HepG2 (cell line): ENCODE data around the gene PPP2R1B. TPM values are rescaled to one million over a fixed set of nuclear protein-coding genes. Genes with fewer than 3 reads are reported as not detected.
A peak's percentile ranks its signal among the peaks of the same experiment; 100 is the strongest.

ENCODE experiments used
- ARNT2 ChIP-seq: sonication (generic); formaldehyde crosslinking; IDR thresholded peaks from 2 replicates; pipeline ENCODE4 v1.8.0; 2022; ENCODE audit warnings: mild to moderate bottlenecking, low read depth, missing genetic modification reagents, moderate library complexity
- ATRX ChIP-seq: sonication (generic); formaldehyde crosslinking; IDR thresholded peaks from 2 replicates; pipeline ENCODE4 v1.4.0; 2020; ENCODE audit warnings: missing genetic modification reagents, borderline replicate concordance
- CBX5 ChIP-seq: sonication (generic); formaldehyde crosslinking; IDR thresholded peaks from 2 replicates; pipeline ENCODE4 v1.4.0; 2020; ENCODE audit warnings: missing genetic modification reagents, borderline replicate concordance
- ELF3 ChIP-seq: IDR thresholded peaks from 2 replicates; pipeline ENCODE4 v1.6.1; 2016; ENCODE audit warnings: missing genetic modification reagents, missing compliant biosample characterization
- ETV5 ChIP-seq: IDR thresholded peaks from 2 replicates; pipeline ENCODE4 v1.6.1; 2018; ENCODE audit warnings: missing biosample characterization, missing genetic modification reagents, inconsistent platforms, borderline replicate concordance
- FOSL1 ChIP-seq: sonication (generic); formaldehyde crosslinking; IDR thresholded peaks from 2 replicates; pipeline ENCODE4 v1.9.0; 2021; ENCODE audit warnings: missing genetic modification reagents, borderline replicate concordance
- JUN ChIP-seq: sonication (generic); formaldehyde crosslinking; IDR thresholded peaks from 2 replicates; pipeline ENCODE4 v1.4.0; 2020; ENCODE audit warnings: mild to moderate bottlenecking, missing genetic modification reagents
- PCBP1 ChIP-seq: fragments of 200-400 bp; formaldehyde crosslinking; IDR thresholded peaks from 2 replicates; pipeline ENCODE4 v1.6.1; 2017; ENCODE audit warnings: mild to moderate bottlenecking, low read depth, low read length, borderline replicate concordance
- PHF5A ChIP-seq: IDR thresholded peaks from one replicate; pipeline ENCODE4 v1.6.1; 2018; ENCODE audit warnings: low read depth, missing genetic modification reagents; ENCODE audit not compliant: unreplicated experiment
- RELA ChIP-seq: sonication (generic); formaldehyde crosslinking; IDR thresholded peaks from 2 replicates; pipeline ENCODE4 v1.4.0; 2020; ENCODE audit warnings: missing genetic modification reagents
- SP2 ChIP-seq: sonication (generic); formaldehyde crosslinking; IDR thresholded peaks from 2 replicates; pipeline ENCODE4 v1.5.1; 2020; ENCODE audit warnings: mild to moderate bottlenecking, missing genetic modification reagents
- TAF15 ChIP-seq: fragments of 200-400 bp; formaldehyde crosslinking; IDR thresholded peaks from one replicate; pipeline ENCODE4 v1.6.1; 2018; ENCODE audit warnings: mild to moderate bottlenecking, low read depth, low read length; ENCODE audit not compliant: poor library complexity, severe bottlenecking
- ZMYM3 ChIP-seq: sonication (generic); formaldehyde crosslinking; IDR thresholded peaks from 2 replicates; pipeline ENCODE4 v1.5.1; 2020; ENCODE audit warnings: mild to moderate bottlenecking, missing genetic modification reagents
- ZNF12 ChIP-seq: sonication (generic); formaldehyde crosslinking; IDR thresholded peaks from 2 replicates; pipeline ENCODE4 v1.5.0; 2020; ENCODE audit warnings: missing genetic modification reagents
- ZNF567 ChIP-seq: sonication (generic); formaldehyde crosslinking; IDR thresholded peaks from 2 replicates; pipeline ENCODE4 v1.8.1; 2023; ENCODE audit warnings: mild to moderate bottlenecking, missing genetic modification reagents, borderline replicate concordance
- ZNF598 ChIP-seq: sonication (generic); formaldehyde crosslinking; IDR thresholded peaks from 2 replicates; pipeline ENCODE4 v1.5.1; 2020; ENCODE audit warnings: mild to moderate bottlenecking, missing genetic modification reagents, borderline replicate concordance
- polyA plus RNA-seq, 8 experiments: library from polyadenylated mRNA; depleted of rRNA in 3 of 8; stranded (reverse) in 7 of 8; unstranded in 1 of 8; fragments of >200 nt; fragmentation: Illumina TruSeq in 4 of 8; extraction: Trizol in 4 of 8; gene quantifications; 2 replicates each; pipeline versions ENCODE4 v1.2.1 to v1.2.3, GENCODE V29; 2011 to 2016; ENCODE audit warnings: low read depth in 4 of 8, missing spikeins in 1 of 8, mixed read lengths in 1 of 8; ENCODE audit not compliant: insufficient read depth in 1 of 8
- total RNA-seq, 5 experiments: library from RNA; depleted of rRNA; stranded (reverse); fragments of >200 nt; fragmentation: Illumina TruSeq; extraction: Trizol; gene quantifications; 2 replicates each; pipeline ENCODE4 v1.2.3, GENCODE V29; 2016; ENCODE audit warnings: low read depth in 1 of 5
- TF ChIP-seq, protein P1 (sequence below): IDR thresholded peaks from 2 replicates; pipeline ENCODE4 v1.6.1; 2016; ENCODE audit warnings: low read depth
- TF ChIP-seq, protein P2 (sequence below): IDR thresholded peaks from 2 replicates; pipeline ENCODE4 v1.6.1; 2016; ENCODE audit warnings: control low read depth
- TF ChIP-seq, protein P3 (sequence below): sonication (generic); formaldehyde crosslinking; IDR thresholded peaks from 2 replicates; pipeline ENCODE4 v1.4.0; 2020; ENCODE audit warnings: missing genetic modification reagents, borderline replicate concordance
- TF ChIP-seq, protein P4 (sequence below): sonication (generic); formaldehyde crosslinking; IDR thresholded peaks from 2 replicates; pipeline ENCODE4 v1.5.1; 2020; ENCODE audit warnings: missing genetic modification reagents, mild to moderate bottlenecking, borderline replicate concordance
- TF ChIP-seq, protein P5 (sequence below): sonication (generic); formaldehyde crosslinking; IDR thresholded peaks from 2 replicates; pipeline ENCODE4 v1.4.0; 2020; ENCODE audit warnings: missing genetic modification reagents, mild to moderate bottlenecking, borderline replicate concordance

Gene PPP2R1B
- total and polyA plus RNA-seq, 2 of the 13 experiments (the other 11 are each of a cell fraction or from before 2014, with no cell fraction given): 22.1 to 56.8 TPM

DNA sequence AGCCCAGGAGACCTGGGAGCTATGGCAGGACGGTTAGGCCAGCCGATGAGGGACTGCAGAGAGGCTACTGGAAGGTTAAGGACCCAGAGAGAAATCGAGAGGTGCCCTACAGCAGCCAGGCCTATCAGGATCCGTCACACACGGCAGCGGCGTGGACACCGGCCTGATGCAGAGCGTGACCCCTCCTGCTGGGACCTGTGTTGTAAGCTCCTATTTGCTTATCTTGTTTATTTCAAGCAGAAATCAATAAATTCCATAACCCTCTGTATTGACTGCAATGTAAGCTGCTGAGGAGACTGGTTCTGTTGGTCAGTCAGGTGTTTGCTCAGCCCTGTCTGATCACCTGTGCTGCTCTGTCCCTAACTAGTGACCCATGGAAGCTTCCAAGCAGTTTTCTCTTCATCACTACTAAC, 39.9 kb downstream of the PPP2R1B start (continued):
- TF ChIP-seq, protein P1, sequence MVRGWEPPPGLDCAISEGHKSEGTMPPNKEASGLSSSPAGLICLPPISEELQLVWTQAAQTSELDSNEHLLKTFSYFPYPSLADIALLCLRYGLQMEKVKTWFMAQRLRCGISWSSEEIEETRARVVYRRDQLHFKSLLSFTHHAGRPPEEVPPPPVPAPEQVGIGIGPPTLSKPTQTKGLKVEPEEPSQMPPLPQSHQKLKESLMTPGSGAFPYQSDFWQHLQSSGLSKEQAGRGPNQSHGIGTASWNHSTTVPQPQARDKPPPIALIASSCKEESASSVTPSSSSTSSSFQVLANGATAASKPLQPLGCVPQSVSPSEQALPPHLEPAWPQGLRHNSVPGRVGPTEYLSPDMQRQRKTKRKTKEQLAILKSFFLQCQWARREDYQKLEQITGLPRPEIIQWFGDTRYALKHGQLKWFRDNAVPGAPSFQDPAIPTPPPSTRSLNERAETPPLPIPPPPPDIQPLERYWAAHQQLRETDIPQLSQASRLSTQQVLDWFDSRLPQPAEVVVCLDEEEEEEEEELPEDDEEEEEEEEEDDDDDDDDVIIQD (CRISPR knock-in tag): peak; percentile 72; the same call in 1 of the 2 replicates
- TF ChIP-seq ATRX (CRISPR knock-in tag) (no peak), FOSL1 (CRISPR knock-in tag) (no peak), PHF5A (peak; percentile 61), ELF3 (CRISPR knock-in tag) (peak; percentile 17; the same call in 1 of the 2 replicates), CBX5 (CRISPR knock-in tag) (no peak), JUN (0 out of 2 replicates have a peak, but pooled peaks have one; percentile 24), ZNF598 (no peak), ZMYM3 (CRISPR knock-in tag) (peak; percentile 58; the same call in 1 of the 2 replicates), RELA (no peak), ZNF12 (no peak), TAF15 (no peak), ARNT2 (CRISPR knock-in tag) (no peak), ZNF567 (CRISPR knock-in tag) (no peak), SP2 (CRISPR knock-in tag) (no peak), PCBP1 (no peak), ETV5 (CRISPR knock-in tag) (no peak)
- TF ChIP-seq, protein P2, sequence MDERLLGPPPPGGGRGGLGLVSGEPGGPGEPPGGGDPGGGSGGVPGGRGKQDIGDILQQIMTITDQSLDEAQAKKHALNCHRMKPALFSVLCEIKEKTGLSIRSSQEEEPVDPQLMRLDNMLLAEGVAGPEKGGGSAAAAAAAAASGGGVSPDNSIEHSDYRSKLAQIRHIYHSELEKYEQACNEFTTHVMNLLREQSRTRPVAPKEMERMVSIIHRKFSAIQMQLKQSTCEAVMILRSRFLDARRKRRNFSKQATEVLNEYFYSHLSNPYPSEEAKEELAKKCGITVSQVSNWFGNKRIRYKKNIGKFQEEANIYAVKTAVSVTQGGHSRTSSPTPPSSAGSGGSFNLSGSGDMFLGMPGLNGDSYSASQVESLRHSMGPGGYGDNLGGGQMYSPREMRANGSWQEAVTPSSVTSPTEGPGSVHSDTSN (CRISPR knock-in tag): no peak
- TF ChIP-seq, protein P3, sequence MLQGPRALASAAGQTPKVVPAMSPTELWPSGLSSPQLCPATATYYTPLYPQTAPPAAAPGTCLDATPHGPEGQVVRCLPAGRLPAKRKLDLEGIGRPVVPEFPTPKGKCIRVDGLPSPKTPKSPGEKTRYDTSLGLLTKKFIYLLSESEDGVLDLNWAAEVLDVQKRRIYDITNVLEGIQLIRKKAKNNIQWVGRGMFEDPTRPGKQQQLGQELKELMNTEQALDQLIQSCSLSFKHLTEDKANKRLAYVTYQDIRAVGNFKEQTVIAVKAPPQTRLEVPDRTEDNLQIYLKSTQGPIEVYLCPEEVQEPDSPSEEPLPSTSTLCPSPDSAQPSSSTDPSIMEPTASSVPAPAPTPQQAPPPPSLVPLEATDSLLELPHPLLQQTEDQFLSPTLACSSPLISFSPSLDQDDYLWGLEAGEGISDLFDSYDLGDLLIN: no peak
- TF ChIP-seq, protein P4, sequence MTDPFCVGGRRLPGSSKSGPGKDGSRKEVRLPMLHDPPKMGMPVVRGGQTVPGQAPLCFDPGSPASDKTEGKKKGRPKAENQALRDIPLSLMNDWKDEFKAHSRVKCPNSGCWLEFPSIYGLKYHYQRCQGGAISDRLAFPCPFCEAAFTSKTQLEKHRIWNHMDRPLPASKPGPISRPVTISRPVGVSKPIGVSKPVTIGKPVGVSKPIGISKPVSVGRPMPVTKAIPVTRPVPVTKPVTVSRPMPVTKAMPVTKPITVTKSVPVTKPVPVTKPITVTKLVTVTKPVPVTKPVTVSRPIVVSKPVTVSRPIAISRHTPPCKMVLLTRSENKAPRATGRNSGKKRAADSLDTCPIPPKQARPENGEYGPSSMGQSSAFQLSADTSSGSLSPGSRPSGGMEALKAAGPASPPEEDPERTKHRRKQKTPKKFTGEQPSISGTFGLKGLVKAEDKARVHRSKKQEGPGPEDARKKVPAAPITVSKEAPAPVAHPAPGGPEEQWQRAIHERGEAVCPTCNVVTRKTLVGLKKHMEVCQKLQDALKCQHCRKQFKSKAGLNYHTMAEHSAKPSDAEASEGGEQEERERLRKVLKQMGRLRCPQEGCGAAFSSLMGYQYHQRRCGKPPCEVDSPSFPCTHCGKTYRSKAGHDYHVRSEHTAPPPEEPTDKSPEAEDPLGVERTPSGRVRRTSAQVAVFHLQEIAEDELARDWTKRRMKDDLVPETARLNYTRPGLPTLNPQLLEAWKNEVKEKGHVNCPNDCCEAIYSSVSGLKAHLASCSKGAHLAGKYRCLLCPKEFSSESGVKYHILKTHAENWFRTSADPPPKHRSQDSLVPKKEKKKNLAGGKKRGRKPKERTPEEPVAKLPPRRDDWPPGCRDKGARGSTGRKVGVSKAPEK (CRISPR knock-in tag): no peak
- TF ChIP-seq, protein P5, sequence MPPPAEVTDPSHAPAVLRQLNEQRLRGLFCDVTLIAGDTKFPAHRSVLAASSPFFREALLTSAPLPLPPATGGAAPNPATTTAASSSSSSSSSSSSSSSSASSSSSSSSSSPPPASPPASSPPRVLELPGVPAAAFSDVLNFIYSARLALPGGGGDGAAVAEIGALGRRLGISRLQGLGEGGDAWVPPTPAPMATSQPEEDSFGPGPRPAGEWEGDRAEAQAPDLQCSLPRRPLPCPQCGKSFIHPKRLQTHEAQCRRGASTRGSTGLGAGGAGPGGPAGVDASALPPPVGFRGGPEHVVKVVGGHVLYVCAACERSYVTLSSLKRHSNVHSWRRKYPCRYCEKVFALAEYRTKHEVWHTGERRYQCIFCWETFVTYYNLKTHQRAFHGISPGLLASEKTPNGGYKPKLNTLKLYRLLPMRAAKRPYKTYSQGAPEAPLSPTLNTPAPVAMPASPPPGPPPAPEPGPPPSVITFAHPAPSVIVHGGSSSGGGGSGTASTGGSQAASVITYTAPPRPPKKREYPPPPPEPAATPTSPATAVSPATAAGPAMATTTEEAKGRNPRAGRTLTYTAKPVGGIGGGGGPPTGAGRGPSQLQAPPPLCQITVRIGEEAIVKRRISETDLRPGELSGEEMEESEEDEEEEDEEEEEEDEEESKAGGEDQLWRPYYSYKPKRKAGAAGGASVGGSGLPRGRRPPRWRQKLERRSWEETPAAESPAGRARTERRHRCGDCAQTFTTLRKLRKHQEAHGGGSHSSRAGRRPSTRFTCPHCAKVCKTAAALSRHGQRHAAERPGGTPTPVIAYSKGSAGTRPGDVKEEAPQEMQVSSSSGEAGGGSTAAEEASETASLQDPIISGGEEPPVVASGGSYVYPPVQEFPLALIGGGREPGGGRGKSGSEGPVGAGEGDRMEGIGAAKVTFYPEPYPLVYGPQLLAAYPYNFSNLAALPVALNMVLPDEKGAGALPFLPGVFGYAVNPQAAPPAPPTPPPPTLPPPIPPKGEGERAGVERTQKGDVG (CRISPR knock-in tag): peak; percentile 99
